ENCODE data around the gene MRTFB. TPM values are rescaled to one million over a fixed set of nuclear protein-coding genes. Genes with fewer than 3 reads are reported as not detected.

Gene MRTFB
- total and polyA plus RNA-seq, 4 donors: 19.1 to 32.1 (median 25.1) TPM

GRCh38 chr16:14284371-14284770, 213.3 kb downstream of the MRTFB start:
- Histone ChIP-seq H3K4me1 (ENCODE audit: control insufficient read depth, insufficient read depth, low read length) (peaks cover 15% of the 10 kb centered on the region), H3K27me3 (ENCODE audit: control insufficient read depth, insufficient read depth, low read length) (no peaks in the 10 kb centered on the region), H3K36me3 (ENCODE audit: control insufficient read depth, insufficient read depth, low read length) (no peaks in the 10 kb centered on the region), H3K4me3 (ENCODE audit: low read depth, low read length) (no peak overlapping the region), H3K27ac (ENCODE audit: low read depth, low read length) (no peak overlapping the region), H3K9me3 (ENCODE audit: control insufficient read depth, insufficient read depth, low read length) (no peaks in the 10 kb centered on the region)
- WGBS (ENCODE audit: insufficient coverage): 70% methylated on average over 5 of the region's 5 CpGs
- DNase-seq (ENCODE audit: low read depth in 4 of 6, low spot score in 6 of 6): peak in 1 of 6 donors; percentile 23

DNA sequence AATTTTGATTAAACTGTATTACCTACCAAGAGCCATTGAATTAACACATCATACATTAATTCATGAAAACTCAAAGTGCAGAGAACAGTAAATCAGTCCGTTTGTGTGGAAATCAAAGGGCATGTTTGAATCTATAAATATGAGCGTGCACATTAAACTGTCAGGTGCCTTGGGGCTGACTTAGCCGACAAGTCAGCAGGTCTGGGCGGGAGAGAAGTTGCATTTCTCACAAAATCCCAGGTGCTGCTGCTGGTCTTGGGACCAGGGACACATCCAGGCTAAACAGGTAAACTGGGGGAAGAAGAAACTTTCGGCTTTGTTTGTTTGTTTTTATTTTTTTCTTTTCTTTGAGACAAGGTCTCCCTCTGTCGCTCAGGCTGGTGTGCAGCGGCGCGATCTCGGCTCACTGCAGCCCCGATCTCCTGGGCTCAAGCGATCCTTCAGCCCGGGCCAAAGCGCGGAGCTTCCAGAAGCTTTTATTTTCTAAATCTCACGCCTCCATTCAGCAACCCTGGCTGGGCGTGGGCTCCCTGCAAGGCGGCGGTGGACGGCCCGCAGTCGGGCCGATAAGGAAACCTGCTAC, 213.9 kb downstream of the MRTFB start:
- peaks cover 2% of the 10 kb centered on the region for H3K9me3 ChIP-seq (ENCODE audit: control insufficient read depth, insufficient read depth, low read length)
- H3K36me3 ChIP-seq (ENCODE audit: control insufficient read depth, insufficient read depth, low read length): no peaks in the 10 kb centered on the region
- peak overlapping the region; percentile 83 for H3K27ac ChIP-seq (ENCODE audit: low read depth, low read length)
- H3K4me3 ChIP-seq (ENCODE audit: low read depth, low read length): peak overlapping the region; percentile 84
- H3K4me1 ChIP-seq (ENCODE audit: control insufficient read depth, insufficient read depth, low read length): peaks cover 15% of the 10 kb centered on the region
- no peaks in the 10 kb centered on the region for H3K27me3 ChIP-seq (ENCODE audit: control insufficient read depth, insufficient read depth, low read length)
- WGBS (ENCODE audit: insufficient coverage): 0% methylated on average over 21 of the region's 23 CpGs
- DNase-seq (ENCODE audit: low read depth in 4 of 6, low spot score in 6 of 6): no peak

- WGBS (ENCODE audit: insufficient coverage): 0% methylated on average over 67 of the region's 72 CpGs
- Histone ChIP-seq H3K27ac (ENCODE audit: low read depth, low read length) (peak overlapping the region; percentile 83), H3K36me3 (ENCODE audit: control insufficient read depth, insufficient read depth, low read length) (no peaks in the 10 kb centered on the region), H3K4me3 (ENCODE audit: low read depth, low read length) (peak overlapping the region; percentile 84), H3K27me3 (ENCODE audit: control insufficient read depth, insufficient read depth, low read length) (no peaks in the 10 kb centered on the region), H3K9me3 (ENCODE audit: control insufficient read depth, insufficient read depth, low read length) (peaks cover 2% of the 10 kb centered on the region), H3K4me1 (ENCODE audit: control insufficient read depth, insufficient read depth, low read length) (peaks cover 15% of the 10 kb centered on the region)
- DNase-seq (ENCODE audit: low read depth in 4 of 6, low spot score in 6 of 6): peak; percentile 89 to 99 (median 92)
Measured at GRCh38 chr16:14285513-14286367, 214.6 kb downstream of the MRTFB start.

DNA sequence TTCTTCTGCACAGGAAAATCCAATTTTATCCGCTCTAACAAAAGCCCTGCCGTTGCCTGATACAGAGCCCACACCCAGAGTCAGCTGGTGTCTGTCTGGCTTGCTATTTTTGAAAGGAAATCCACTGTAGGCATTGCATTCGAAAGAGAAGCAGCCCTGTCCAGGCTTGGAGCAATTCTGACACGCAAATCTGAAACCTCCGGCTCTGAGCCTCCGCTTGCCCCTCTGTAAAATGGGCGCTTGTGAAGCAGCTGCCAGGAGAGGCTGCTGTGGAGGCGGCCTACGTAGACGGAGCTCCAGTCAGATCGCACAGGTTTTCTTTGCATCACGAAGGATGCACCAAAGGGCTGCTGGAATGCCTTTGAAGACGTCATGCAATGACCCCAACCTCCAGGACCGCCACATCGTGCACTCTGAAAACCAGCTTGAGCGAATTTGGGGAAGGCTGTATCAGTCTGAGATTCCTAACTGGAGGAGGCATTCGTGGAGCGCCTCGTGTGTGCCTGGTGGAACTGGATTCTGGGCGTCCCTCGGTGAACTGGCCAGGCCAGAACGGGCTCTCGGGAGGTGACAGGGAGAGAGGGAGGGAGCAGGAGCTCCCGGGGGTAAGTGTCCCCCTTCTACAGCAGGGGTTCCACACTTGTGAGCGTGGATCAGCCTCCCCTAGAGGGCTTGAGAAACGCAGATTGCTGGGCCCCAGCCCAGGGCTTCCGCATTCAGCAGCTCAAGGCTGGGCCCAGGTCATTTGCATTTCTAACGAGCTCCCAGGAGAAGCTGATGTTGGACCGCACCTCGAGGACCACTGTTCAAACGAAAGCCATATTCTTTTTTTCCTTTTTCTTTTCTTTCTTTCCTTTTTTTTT, 215.5 kb downstream of the MRTFB start:
- no peaks in the 10 kb centered on the region for H3K27me3 ChIP-seq (ENCODE audit: control insufficient read depth, insufficient read depth, low read length)

DNA sequence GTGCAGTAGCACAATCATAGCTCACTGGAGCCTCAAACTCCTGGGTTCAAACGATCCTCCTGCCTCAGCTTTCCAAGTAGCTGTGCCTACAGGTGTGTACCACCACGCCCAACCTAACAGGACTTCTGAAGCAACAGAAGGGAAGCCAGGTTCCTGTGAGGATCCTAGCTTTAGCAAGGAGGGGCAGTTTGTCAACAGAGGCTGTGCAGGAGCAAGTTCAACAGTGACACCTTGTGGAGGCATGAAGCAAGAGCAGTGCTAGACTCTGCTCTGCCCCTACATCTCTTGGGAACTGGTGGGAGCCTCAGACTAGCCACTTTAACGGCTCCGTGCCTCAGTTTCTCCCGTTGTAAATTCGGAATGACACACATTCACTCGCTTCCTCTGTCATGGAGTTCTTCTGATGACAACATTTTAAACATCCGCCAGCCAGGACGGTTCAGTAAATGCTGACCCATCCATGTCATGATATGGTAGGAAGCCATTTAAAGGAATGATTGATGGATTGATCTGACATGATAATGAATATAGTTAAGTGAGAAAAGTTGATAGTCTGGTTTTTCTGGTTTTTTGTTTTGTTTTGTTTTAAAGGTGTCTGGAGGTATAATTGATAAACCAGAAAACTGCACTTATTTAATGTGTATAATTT, 218.7 kb downstream of the MRTFB start:
- WGBS (ENCODE audit: insufficient coverage): 33% methylated on average over 7 of the region's 9 CpGs
- Histone ChIP-seq H3K36me3 (ENCODE audit: control insufficient read depth, insufficient read depth, low read length) (no peaks in the 10 kb centered on the region), H3K9me3 (ENCODE audit: control insufficient read depth, insufficient read depth, low read length) (peaks cover 2% of the 10 kb centered on the region), H3K4me1 (ENCODE audit: control insufficient read depth, insufficient read depth, low read length) (peaks cover 15% of the 10 kb centered on the region), H3K27ac (ENCODE audit: low read depth, low read length) (no peak overlapping the region), H3K27me3 (ENCODE audit: control insufficient read depth, insufficient read depth, low read length) (no peaks in the 10 kb centered on the region), H3K4me3 (ENCODE audit: low read depth, low read length) (no peak overlapping the region)
- DNase-seq (ENCODE audit: low read depth in 4 of 6, low spot score in 6 of 6): no peak

More for the DNA sequence above, 215.5 kb downstream of the MRTFB start:
- Histone ChIP-seq H3K36me3 (ENCODE audit: control insufficient read depth, insufficient read depth, low read length) (no peaks in the 10 kb centered on the region), H3K27ac (ENCODE audit: low read depth, low read length) (peak overlapping the region; percentile 62), H3K9me3 (ENCODE audit: control insufficient read depth, insufficient read depth, low read length) (peaks cover 2% of the 10 kb centered on the region), H3K4me1 (ENCODE audit: control insufficient read depth, insufficient read depth, low read length) (peaks cover 15% of the 10 kb centered on the region), H3K4me3 (ENCODE audit: low read depth, low read length) (peak overlapping the region; percentile 46)
- 16% methylated on average over 25 of the region's 31 CpGs for whole genome bisulfite sequencing (ENCODE audit: insufficient coverage)
- peak in 1 of 6 donors; percentile 32 for DNase-seq (ENCODE audit: low read depth in 4 of 6, low spot score in 6 of 6)

DNA sequence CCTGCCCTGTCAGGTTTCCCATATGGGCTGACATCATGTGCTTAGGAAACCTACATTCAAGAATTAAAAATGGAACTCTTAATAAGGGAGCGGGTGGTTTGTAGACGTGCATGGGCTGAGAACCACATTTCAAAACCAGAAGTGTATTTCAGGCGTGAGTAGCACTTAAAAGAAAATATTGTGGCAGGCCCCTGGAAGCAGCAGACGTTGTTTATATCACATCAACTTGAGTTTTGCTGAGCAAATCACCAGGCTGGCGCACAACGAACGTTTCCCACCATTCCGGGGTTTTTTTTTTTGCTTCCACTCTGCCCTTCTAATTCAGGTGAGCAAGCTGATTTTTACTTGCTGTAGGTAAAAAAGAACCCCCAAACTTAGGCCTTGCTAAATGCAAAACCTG, 220.2 kb downstream of the MRTFB start:
- no peak overlapping the region for H3K4me3 ChIP-seq (ENCODE audit: low read depth, low read length)
- H3K36me3 ChIP-seq (ENCODE audit: control insufficient read depth, insufficient read depth, low read length): no peaks in the 10 kb centered on the region
- H3K27me3 ChIP-seq (ENCODE audit: control insufficient read depth, insufficient read depth, low read length): no peaks in the 10 kb centered on the region
- 81% methylated on average over 6 of the region's 8 CpGs for WGBS (ENCODE audit: insufficient coverage)
- DNase-seq (ENCODE audit: low read depth in 4 of 6, low spot score in 6 of 6): peak in 1 of 6 donors; percentile 78
- H3K27ac ChIP-seq (ENCODE audit: low read depth, low read length): no peak overlapping the region
- H3K4me1 ChIP-seq (ENCODE audit: control insufficient read depth, insufficient read depth, low read length): peaks cover 7% of the 10 kb centered on the region
- H3K9me3 ChIP-seq (ENCODE audit: control insufficient read depth, insufficient read depth, low read length): peaks cover 2% of the 10 kb centered on the region

DNA sequence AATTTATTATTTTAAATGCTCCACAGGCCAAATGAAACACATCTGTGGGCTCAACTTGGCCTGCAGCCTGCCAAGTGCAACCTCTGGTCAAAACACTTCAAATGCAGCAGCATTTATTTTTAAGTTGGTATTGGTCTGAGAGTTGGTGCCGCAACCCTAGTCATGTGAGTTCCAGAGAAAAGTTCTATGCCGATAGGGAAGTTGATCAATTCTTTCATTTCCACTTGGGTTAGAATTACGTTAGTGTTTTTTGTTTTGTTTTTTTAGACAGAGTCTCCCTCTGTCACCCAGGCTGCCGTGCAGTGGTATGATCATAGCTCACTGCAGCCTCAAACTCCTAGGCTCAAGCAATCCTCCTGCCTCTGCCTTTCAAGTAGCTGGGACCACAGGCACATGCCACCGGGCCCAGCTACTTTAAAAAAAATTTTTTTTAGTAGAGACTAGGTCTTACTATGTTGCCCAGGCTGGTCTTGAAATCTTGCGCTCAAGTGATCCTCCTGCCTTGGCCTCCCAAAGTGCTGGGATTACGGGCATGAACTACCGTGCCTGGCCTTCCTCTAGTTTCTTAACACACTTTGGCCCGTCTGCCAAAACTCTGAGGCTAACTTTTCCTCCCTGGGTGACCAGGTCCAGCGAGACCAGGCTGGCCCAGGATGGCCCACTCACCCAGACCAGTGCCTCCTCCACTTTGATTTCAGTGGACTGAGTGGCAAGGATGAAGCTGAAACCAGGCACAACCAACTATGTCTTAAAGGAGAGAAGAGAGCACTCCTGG, 221.1 kb downstream of the MRTFB start:
- H3K4me3 ChIP-seq (ENCODE audit: low read depth, low read length): no peak overlapping the region
- H3K27me3 ChIP-seq (ENCODE audit: control insufficient read depth, insufficient read depth, low read length): no peaks in the 10 kb centered on the region
- no peak for DNase-seq (ENCODE audit: low read depth in 4 of 6, low spot score in 6 of 6)
- 94% methylated on average over 5 of the region's 10 CpGs for WGBS (ENCODE audit: insufficient coverage)
- H3K27ac ChIP-seq (ENCODE audit: low read depth, low read length): no peak overlapping the region
- H3K36me3 ChIP-seq (ENCODE audit: control insufficient read depth, insufficient read depth, low read length): no peaks in the 10 kb centered on the region
- no peaks in the 10 kb centered on the region for H3K4me1 ChIP-seq (ENCODE audit: control insufficient read depth, insufficient read depth, low read length)
- H3K9me3 ChIP-seq (ENCODE audit: control insufficient read depth, insufficient read depth, low read length): peaks cover 2% of the 10 kb centered on the region

- Histone ChIP-seq H3K27ac (ENCODE audit: low read depth, low read length) (no peak overlapping the region), H3K9me3 (ENCODE audit: control insufficient read depth, insufficient read depth, low read length) (no peaks in the 10 kb centered on the region), H3K36me3 (ENCODE audit: control insufficient read depth, insufficient read depth, low read length) (no peaks in the 10 kb centered on the region), H3K4me1 (ENCODE audit: control insufficient read depth, insufficient read depth, low read length) (peaks cover 8% of the 10 kb centered on the region), H3K4me3 (ENCODE audit: low read depth, low read length) (no peak overlapping the region), H3K27me3 (ENCODE audit: control insufficient read depth, insufficient read depth, low read length) (no peaks in the 10 kb centered on the region)
- WGBS (ENCODE audit: insufficient coverage): 89% methylated on average over 3 of the region's 3 CpGs
- DNase-seq (ENCODE audit: low read depth in 4 of 6, low spot score in 6 of 6): no peak
Measured at GRCh38 chr16:14296663-14297062, 225.5 kb downstream of the MRTFB start.

Measured in spinal cord (tissue), 10 donors.